Measurements from ENCODE around the gene UBALD2. TPM values are rescaled to one million over a fixed set of nuclear protein-coding genes. Genes with fewer than 3 reads are reported as not detected.
A peak's percentile ranks its signal among the peaks of the same experiment; 100 is the strongest.

Gene UBALD2
- total and polyA plus RNA-seq, 2 of the 8 experiments (the other 6 are each of a cell fraction or from before 2014, with no cell fraction given): 17.8 to 22.6 TPM

DNA sequence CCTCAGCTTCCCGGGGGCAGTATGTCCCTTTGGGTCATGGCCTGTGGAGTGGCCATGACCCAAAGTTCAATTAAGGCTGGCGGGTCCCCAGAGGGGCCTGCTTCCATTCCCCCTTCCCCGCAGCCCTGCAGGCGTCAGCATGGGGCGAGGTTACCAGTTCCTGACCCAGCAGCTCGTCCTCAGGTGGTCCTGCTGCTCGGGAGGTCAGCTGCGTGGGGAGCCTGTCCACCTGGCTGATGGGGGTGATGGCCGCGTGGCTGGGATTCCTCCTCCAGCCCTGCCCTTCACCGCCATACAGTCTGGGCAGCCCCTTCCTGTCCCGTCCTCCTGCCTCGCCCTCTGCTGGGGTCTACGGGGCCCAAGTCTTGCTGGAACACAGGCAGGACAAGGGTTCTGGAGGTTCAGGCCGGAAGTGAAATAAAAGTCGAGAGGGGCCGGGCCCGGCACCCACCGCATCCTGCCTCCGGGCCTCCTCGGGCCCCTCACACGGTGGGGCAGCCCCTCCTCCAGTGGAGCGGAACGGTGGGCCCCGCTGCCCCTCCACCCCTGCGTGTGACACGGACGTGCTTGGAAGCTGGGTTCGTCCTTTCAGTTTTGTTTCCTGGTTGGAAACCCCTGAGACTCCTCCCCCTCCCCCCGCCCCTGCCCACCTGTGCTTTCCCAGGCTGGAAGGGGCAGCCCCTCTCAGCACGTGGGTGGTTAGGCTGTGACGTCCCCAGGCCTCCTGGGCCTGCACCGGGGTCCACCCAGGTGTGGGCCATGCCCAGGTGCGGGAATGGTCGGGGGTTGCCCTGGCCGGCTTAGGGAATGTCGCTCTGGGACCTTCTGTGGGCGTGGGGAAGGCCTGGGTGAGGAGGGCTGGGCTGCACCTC is 6.8 kb downstream of the UBALD2 start (continued):
- TF ChIP-seq, protein P1, sequence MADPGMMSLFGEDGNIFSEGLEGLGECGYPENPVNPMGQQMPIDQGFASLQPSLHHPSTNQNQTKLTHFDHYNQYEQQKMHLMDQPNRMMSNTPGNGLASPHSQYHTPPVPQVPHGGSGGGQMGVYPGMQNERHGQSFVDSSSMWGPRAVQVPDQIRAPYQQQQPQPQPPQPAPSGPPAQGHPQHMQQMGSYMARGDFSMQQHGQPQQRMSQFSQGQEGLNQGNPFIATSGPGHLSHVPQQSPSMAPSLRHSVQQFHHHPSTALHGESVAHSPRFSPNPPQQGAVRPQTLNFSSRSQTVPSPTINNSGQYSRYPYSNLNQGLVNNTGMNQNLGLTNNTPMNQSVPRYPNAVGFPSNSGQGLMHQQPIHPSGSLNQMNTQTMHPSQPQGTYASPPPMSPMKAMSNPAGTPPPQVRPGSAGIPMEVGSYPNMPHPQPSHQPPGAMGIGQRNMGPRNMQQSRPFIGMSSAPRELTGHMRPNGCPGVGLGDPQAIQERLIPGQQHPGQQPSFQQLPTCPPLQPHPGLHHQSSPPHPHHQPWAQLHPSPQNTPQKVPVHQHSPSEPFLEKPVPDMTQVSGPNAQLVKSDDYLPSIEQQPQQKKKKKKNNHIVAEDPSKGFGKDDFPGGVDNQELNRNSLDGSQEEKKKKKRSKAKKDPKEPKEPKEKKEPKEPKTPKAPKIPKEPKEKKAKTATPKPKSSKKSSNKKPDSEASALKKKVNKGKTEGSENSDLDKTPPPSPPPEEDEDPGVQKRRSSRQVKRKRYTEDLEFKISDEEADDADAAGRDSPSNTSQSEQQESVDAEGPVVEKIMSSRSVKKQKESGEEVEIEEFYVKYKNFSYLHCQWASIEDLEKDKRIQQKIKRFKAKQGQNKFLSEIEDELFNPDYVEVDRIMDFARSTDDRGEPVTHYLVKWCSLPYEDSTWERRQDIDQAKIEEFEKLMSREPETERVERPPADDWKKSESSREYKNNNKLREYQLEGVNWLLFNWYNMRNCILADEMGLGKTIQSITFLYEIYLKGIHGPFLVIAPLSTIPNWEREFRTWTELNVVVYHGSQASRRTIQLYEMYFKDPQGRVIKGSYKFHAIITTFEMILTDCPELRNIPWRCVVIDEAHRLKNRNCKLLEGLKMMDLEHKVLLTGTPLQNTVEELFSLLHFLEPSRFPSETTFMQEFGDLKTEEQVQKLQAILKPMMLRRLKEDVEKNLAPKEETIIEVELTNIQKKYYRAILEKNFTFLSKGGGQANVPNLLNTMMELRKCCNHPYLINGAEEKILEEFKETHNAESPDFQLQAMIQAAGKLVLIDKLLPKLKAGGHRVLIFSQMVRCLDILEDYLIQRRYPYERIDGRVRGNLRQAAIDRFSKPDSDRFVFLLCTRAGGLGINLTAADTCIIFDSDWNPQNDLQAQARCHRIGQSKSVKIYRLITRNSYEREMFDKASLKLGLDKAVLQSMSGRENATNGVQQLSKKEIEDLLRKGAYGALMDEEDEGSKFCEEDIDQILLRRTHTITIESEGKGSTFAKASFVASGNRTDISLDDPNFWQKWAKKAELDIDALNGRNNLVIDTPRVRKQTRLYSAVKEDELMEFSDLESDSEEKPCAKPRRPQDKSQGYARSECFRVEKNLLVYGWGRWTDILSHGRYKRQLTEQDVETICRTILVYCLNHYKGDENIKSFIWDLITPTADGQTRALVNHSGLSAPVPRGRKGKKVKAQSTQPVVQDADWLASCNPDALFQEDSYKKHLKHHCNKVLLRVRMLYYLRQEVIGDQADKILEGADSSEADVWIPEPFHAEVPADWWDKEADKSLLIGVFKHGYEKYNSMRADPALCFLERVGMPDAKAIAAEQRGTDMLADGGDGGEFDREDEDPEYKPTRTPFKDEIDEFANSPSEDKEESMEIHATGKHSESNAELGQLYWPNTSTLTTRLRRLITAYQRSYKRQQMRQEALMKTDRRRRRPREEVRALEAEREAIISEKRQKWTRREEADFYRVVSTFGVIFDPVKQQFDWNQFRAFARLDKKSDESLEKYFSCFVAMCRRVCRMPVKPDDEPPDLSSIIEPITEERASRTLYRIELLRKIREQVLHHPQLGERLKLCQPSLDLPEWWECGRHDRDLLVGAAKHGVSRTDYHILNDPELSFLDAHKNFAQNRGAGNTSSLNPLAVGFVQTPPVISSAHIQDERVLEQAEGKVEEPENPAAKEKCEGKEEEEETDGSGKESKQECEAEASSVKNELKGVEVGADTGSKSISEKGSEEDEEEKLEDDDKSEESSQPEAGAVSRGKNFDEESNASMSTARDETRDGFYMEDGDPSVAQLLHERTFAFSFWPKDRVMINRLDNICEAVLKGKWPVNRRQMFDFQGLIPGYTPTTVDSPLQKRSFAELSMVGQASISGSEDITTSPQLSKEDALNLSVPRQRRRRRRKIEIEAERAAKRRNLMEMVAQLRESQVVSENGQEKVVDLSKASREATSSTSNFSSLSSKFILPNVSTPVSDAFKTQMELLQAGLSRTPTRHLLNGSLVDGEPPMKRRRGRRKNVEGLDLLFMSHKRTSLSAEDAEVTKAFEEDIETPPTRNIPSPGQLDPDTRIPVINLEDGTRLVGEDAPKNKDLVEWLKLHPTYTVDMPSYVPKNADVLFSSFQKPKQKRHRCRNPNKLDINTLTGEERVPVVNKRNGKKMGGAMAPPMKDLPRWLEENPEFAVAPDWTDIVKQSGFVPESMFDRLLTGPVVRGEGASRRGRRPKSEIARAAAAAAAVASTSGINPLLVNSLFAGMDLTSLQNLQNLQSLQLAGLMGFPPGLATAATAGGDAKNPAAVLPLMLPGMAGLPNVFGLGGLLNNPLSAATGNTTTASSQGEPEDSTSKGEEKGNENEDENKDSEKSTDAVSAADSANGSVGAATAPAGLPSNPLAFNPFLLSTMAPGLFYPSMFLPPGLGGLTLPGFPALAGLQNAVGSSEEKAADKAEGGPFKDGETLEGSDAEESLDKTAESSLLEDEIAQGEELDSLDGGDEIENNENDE (IDR thresholded peaks at IDR 0.05; ENCODE audit: insufficient replicate concordance, low read length): no peak
- no peak for TF ChIP-seq EGR1 (IDR thresholded peaks at IDR 0.05; ENCODE audit: borderline replicate concordance, low read depth, low read length)
- no peak for TF ChIP-seq CBX8 (IDR thresholded peaks at IDR 0.05; ENCODE audit: borderline replicate concordance, low read depth, low read length)
- TF ChIP-seq, protein P2, sequence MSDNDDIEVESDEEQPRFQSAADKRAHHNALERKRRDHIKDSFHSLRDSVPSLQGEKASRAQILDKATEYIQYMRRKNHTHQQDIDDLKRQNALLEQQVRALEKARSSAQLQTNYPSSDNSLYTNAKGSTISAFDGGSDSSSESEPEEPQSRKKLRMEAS (IDR thresholded peaks at IDR 0.05): peak; percentile 64

Data from H1 (cell line).